ENCODE measurements around the gene ANKH. TPM values are rescaled to one million over a fixed set of nuclear protein-coding genes. Genes with fewer than 3 reads are reported as not detected.
A peak's percentile ranks its signal among the peaks of the same experiment; 100 is the strongest.

Gene ANKH
- total RNA-seq, 1 experiment from 2014 or later, result 45.0 TPM

DNA sequence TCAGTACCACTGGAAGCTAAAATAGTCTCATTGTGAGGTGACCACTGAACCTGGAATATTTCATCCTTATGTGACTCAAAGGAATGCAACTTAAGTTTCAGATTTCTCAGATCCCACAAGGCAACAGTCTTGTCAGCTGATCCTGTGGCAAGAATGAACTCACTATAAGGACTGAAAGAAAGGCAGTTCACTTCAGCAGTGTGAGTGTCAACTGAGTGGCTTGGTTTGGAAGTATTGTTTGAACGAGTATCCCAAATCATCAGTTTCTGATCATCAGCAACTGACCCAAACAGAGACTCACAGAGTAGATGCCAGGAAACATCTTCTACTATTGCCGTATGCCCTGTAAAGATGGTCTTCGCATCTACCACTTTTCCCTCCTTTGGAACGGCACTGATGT lies 74.2 kb downstream of the ANKH start:
- DNase-seq (ENCODE audit: low read depth), result peak; percentile 55

DNA sequence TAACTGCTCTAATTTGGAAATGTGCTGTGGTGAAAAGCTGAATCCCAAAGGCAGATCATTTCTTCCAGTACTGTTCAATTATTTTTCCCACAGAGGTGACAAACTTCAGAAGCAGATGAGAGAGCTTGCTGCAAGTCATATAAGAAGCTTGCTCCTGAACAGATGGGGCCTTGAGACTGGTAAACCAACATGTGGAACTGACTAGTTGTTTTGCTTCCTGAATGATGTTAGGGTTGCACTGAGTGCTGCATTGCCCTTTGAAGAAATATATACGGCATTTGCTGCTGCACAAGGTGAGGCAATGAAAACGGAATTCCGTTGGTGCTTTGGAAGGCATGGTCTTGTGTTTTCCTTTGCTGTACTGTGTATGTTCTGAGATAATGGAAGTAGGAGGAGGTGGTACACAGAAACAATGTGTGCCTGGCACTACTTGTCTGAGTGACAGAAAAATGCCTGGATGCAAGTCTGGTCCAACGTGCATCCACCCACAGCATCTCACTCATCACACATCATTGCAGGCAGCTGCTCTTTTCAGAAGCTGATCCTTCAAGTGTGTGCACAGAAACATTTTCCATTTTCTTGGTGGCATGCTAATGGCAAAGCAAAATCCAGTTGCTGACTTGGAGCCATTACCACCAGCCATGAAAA lies 76.9 kb downstream of the ANKH start:
- no peak for DNase-seq (ENCODE audit: low read depth)

- DNase-seq (ENCODE audit: low read depth), result no peak
These were observed 77.7 kb downstream of the ANKH start for GRCh38 chr5:14793851-14794250.

- DNase-seq (ENCODE audit: low read depth), result no peak
These were observed 80.7 kb downstream of the ANKH start for GRCh38 chr5:14790911-14791310.

DNA sequence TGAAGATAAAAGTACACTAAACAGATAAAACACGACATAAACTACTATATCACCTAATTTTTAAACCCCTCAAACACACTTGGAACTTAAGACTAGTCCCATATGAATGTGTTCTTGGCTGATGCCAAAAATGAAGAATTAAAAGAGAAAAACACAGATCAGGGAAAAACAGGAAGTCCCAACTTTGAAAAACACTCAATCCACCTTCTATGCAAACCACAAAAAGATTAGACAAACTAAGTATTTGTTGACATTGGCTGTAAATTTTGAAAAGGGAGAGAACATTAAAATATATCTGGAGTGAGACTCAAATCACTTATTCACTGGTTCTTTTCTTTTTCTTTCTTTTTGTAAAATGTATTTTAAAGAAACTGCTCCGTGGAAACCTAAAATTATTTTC lies 81.4 kb downstream of the ANKH start:
- DNase-seq (ENCODE audit: low read depth), result no peak

DNA sequence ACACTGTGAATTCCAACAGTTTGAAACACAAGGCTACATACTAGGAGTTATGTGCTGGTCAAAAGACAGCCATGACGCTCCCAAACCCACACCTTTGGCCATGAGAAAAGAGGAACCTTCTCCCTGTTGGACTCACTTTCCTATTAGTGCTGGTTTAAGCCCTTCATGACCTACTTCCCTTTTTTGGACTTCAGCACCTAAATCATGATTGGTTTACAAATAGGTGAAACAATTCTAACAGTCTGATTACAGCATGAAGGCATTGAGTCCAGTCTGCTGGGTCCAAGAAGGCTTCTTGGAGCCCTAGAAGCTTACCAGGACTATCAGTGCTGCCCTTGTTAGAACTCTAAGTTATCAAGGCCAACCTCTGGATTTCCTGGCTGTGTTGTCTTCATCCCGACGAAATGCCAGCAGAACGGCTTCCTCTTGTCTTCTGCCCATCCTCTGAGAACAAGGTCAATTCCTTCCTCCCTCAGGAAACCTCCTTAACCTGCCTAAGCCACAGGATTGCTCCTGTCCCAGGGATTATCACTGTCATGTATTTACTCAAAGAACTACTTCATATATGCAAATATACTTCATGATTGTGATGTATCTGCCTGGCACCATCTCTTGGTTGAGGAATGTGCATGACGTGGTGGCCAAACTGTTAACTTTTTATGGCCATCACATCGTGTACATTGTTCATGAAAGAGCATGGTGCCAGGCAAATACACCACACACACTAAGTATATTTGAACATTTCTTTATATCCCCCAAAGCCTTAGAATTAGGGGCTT lies 83.6 kb downstream of the ANKH start:
- DNase-seq (ENCODE audit: low read depth), result no peak

DNA sequence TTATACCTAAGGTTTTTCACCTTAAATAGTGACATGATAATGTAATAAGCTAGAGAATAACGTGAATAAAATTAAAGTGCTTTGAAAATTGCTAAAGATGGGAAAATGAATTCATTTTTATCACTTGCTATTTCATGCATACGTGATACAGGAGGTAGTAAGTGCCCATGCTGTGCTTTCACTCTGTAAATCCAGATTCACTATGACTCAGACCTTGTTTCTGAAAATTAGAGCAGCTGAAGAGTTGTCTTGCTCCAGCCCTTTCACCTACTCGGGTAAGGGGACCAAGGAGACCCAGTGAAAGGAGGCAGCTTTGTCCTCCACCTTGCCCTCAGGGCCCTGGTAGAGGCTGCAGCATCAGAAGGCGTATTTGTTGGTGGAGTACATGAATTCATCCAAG lies 87.9 kb downstream of the ANKH start:
- no peak for DNase-seq (ENCODE audit: low read depth)

DNA sequence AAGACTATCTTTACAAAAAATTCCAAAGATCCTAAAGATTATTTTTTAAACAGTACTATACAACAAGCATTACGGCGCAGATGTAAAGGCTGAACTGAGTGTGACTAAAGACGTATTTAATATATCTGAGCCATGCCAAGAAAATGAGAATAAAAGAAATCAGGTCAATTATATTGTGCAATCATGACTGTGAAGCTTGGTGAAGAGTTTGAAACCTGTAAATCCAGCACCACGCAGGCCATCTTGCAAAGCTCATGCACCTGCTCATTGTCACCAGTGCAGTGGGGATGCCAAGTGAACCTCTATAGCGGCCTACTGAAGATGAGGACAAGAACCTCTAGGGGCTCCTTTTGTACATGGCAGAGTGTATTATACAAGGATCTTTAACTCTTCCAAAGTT lies 89.0 kb downstream of the ANKH start:
- no peak for DNase-seq (ENCODE audit: low read depth)

DNA sequence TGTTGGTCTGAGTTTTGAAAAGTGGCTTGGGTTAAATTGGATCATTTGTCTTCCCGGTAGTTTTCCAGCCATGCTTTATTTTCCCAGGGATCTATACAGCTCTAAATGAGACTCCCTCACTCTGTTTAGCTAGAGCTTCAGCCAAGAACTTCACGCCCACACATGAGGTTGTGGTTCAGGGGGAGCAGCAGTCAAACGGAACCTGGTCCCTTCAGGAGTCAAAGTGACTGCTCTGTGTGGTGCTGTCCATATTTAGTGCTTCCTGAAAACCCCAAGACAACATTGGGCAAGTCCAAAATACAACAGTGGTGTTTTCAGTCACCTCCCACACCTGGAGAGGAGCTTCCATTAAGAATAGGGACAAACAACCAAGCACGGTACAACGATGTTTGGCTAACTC lies 90.5 kb downstream of the ANKH start:
- no peak for DNase-seq (ENCODE audit: low read depth)

DNA sequence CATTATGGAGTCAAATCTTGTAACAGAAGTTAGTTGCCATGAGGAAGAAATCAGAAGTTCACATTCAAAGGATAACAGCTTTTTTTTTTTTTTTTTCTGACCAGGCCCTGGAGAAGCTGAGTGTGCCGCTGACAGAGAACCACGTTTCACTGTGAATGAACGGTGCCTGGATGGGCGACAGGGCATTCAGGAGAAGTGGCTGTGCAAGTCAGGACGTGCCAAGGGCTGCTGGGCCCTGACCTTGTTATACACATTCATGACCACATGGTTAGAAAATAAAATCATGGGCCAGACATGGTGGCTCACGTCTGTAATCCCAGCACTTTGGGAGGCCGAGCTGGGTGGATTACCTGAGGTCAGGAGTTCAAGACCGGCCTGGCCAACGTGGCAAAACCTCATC lies 91.6 kb downstream of the ANKH start:
- DNase-seq (ENCODE audit: low read depth), result no peak

DNA sequence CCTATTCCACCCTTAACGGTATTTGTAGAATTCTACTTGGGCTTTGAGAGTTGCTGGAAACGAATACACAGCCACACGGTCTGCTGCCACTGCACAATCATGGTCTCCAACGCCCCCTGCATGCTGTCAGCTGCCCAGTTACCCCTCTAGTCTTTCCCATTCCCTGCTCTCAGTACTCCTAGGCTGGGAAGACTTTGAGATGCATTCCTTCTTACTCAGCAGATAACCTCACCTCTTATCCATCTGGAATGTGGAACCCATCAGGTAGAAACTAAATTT lies 92.8 kb downstream of the ANKH start:
- no peak for DNase-seq (ENCODE audit: low read depth)

DNA sequence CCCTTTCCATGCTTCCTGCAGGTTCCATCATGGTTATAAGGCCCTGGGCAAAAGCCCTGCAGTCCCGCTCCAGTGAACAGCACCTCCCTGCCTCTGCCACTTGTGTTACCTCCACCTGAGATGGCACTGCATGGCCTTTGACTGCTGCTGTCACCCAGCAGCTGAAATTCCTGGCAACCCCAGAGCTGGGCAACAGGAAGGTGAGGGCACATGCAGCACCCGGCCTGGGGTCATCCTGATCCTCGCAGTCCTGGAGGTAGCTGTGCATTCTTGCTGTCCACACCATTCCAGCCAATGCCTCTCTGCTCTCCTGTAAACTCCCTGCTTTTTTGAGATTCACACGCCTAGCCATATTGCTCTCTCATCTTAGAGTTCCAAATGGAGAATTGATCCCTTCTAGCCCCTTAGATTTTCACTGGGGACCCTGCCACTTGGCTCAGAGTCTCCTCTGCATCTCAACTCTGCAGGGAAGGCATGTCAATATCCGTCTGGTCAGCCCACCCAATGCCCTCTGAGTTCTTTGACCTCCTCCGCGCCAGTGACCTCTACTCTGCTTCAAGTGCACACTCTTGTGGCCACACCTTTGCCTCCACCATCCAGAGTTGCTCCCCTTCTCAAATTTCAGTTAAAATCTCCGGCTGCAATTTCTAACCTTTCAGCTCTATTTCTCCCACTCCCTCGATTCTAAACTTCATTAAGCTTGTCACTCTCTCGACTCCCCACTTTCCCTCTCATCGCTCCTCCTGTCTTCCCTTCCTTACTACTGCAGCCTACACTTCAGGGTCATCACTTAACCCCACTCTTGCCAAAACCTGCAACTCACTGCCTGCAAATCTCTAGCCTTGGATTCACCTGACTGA lies 93.4 kb downstream of the ANKH start:
- DNase-seq (ENCODE audit: low read depth), result no peak

- DNase-seq (ENCODE audit: low read depth), result no peak
These were observed 94.4 kb downstream of the ANKH start for GRCh38 chr5:14777187-14777586.

GRCh38 chr5:14776602-14777001 lies 95.0 kb downstream of the ANKH start:
- no peak for DNase-seq (ENCODE audit: low read depth)

DNA sequence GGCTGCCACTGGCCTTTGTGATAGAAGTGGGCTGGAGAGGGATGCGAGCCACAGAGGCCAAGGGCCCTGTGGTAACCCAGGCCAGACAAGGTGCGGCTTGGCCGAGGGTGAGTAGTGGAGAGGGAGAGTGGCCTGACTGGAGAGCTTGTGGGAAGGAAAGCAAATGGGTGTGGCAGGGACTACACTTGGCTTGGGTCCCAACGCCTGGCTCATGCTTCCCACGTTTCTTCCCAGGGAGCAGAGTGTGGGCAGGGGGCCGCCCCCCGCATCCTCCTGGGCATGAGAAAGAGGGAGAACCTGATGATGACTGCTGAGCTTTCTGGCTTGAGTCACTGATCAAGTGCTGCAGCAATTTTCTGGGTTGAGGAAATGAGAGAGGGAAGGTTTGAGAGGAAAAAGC lies 95.7 kb downstream of the ANKH start:
- DNase-seq (ENCODE audit: low read depth), result peak; percentile 99

- no peak for DNase-seq (ENCODE audit: low read depth)
These were observed 98.0 kb downstream of the ANKH start for GRCh38 chr5:14773588-14773987.

DNA sequence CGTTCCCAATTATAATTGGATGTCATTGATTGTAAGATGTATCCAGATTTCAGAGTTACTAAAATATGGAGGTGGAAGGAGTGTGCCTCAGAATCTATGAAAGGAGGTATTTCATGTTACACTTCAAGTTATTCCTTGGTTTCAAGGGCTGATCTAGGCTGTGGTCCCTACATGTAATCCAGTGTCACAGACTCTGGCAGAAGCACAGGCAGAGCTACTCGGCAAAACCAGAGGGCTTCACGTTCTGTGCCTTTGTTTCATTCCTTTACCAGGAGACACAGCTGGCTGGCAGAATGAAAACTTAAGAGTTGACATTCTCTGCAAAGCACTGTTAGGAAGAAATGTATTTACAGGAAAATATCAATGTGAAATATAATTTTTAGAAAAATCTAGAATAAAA lies 99.6 kb downstream of the ANKH start:
- DNase-seq (ENCODE audit: low read depth), result no peak

DNA sequence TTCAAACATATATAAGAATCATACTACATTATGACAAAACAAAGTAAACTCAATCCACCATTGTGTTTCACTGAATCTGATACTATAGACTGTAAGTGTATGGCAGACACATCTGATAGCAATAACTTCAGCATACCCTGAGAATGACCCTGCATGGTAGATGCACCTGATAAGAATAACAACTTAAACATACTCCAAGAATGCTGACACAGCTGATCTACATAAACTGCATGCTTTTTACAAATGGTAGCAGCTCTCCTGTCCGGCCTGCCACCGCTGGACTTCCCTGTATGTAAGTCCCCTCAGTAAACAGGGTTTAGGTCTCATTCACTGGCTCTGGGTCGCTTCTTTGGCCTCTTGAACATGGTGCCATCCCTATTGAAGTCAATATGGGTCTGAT lies 100.4 kb downstream of the ANKH start:
- no peak for DNase-seq (ENCODE audit: low read depth)

- DNase-seq (ENCODE audit: low read depth), result no peak
These were observed 102.8 kb downstream of the ANKH start for GRCh38 chr5:14768508-14769365.

GRCh38 chr5:14767735-14768507 lies 103.7 kb downstream of the ANKH start:
- DNase-seq (ENCODE audit: low read depth), result no peak

DNA sequence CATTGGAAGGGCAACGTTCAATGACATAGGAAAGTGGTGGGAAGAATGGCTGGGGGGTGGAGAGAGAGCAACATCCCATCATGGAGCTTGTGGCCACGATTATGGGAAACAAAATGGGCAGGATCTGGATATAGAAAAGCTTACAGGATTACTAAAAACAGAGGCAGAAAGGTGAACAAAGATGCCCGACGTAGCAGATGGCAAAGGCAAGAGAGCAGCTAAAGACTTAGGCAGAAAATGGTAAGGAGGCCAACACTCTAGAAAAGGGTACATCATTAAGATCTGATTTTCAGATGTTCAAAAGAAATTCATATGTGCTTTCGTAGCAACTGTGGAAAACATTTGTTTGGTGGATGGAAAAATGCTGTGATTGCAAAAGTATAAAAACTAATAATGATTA lies 104.5 kb downstream of the ANKH start:
- DNase-seq (ENCODE audit: low read depth), result no peak
